ENCODE measurements around the gene NID2.

The NID2 gene

GRCh38 chr14:52040598-52040997 lies 28.3 kb downstream of the NID2 start:
- H3K27me3 ChIP-seq (ENCODE audit: control insufficient read depth, low read length), result peaks cover 22% of the 10 kb centered on the region
- no peak overlapping the region for H3K4me2 ChIP-seq (ENCODE audit: low read length)
- no peaks in the 10 kb centered on the region for H3K9me3 ChIP-seq (ENCODE audit: control insufficient read depth, insufficient read depth, low read length)
- H3K27ac ChIP-seq (ENCODE audit: low read depth, low read length), result no peak overlapping the region
- H3K36me3 ChIP-seq (ENCODE audit: control insufficient read depth, low read length), result no peaks in the 10 kb centered on the region
- no peaks in the 10 kb centered on the region for H3F3A ChIP-seq (ENCODE audit: control insufficient read depth, insufficient read depth)
- no peaks in the 10 kb centered on the region for H3K79me2 ChIP-seq (ENCODE audit: control insufficient read depth, low read length)
- no peaks in the 10 kb centered on the region for H3K4me1 ChIP-seq (ENCODE audit: control insufficient read depth, low read length)
- no peaks in the 10 kb centered on the region for H3K9me2 ChIP-seq (replicated peaks; ENCODE audit: control insufficient read depth, low read length)
- no peaks in the 10 kb centered on the region for H4K20me1 ChIP-seq (ENCODE audit: control insufficient read depth, insufficient read depth, low read depth, low read length)
- H3K4me3 ChIP-seq (ENCODE audit: low read length), result no peak overlapping the region
- TF ChIP-seq EZH2phosphoT487 (IDR thresholded peaks at IDR 0.05; ENCODE audit: borderline replicate concordance, low read length), result no peak
- no peak for TF ChIP-seq CTCF (IDR thresholded peaks at IDR 0.05; ENCODE audit: low read depth, low read length, poor library complexity, severe bottlenecking)

GRCh38 chr14:52039124-52039815 lies 29.6 kb downstream of the NID2 start:
- no peaks in the 10 kb centered on the region for H3K4me1 ChIP-seq (ENCODE audit: control insufficient read depth, low read length)
- no peak overlapping the region for H3K27ac ChIP-seq (ENCODE audit: low read depth, low read length)
- no peaks in the 10 kb centered on the region for H3K79me2 ChIP-seq (ENCODE audit: control insufficient read depth, low read length)
- no peaks in the 10 kb centered on the region for H4K20me1 ChIP-seq (ENCODE audit: control insufficient read depth, insufficient read depth, low read depth, low read length)
- H3K9me3 ChIP-seq (ENCODE audit: control insufficient read depth, insufficient read depth, low read length), result no peaks in the 10 kb centered on the region; the same call in 1 of the 2 replicates
- TF ChIP-seq EZH2phosphoT487 (IDR thresholded peaks at IDR 0.05; ENCODE audit: borderline replicate concordance, low read length) (no peak), CTCF (IDR thresholded peaks at IDR 0.05; ENCODE audit: low read depth, low read length, poor library complexity, severe bottlenecking) (no peak)
- no peaks in the 10 kb centered on the region for H3K36me3 ChIP-seq (ENCODE audit: control insufficient read depth, low read length)
- no peak overlapping the region for H3K4me3 ChIP-seq (ENCODE audit: low read length)
- peaks cover 18% of the 10 kb centered on the region for H3K27me3 ChIP-seq (ENCODE audit: control insufficient read depth, low read length)
- no peak overlapping the region for H3K4me2 ChIP-seq (ENCODE audit: low read length)
- H3K9me2 ChIP-seq (replicated peaks; ENCODE audit: control insufficient read depth, low read length), result no peaks in the 10 kb centered on the region
- no peaks in the 10 kb centered on the region for H3F3A ChIP-seq (ENCODE audit: control insufficient read depth, insufficient read depth)

GRCh38 chr14:52033101-52033642 lies 35.7 kb downstream of the NID2 start:
- Histone ChIP-seq H3K9me2 (replicated peaks; ENCODE audit: control insufficient read depth, low read length) (no peaks in the 10 kb centered on the region), H4K20me1 (ENCODE audit: control insufficient read depth, insufficient read depth, low read depth, low read length) (no peaks in the 10 kb centered on the region), H3K79me2 (ENCODE audit: control insufficient read depth, low read length) (no peaks in the 10 kb centered on the region), H3K27ac (ENCODE audit: low read depth, low read length) (no peak overlapping the region), H3K4me3 (ENCODE audit: low read length) (no peak overlapping the region), H3K36me3 (ENCODE audit: control insufficient read depth, low read length) (no peaks in the 10 kb centered on the region), H3K9me3 (ENCODE audit: control insufficient read depth, insufficient read depth, low read length) (no peaks in the 10 kb centered on the region; the same call in 1 of the 2 replicates), H3K27me3 (ENCODE audit: control insufficient read depth, low read length) (no peaks in the 10 kb centered on the region; the same call in 1 of the 2 replicates), H3K4me1 (ENCODE audit: control insufficient read depth, low read length) (no peaks in the 10 kb centered on the region), H3F3A (ENCODE audit: control insufficient read depth, insufficient read depth) (no peaks in the 10 kb centered on the region), H3K4me2 (ENCODE audit: low read length) (no peak overlapping the region)
- no peak for TF ChIP-seq CTCF (IDR thresholded peaks at IDR 0.05; ENCODE audit: low read depth, low read length, poor library complexity, severe bottlenecking)
- no peak for TF ChIP-seq EZH2phosphoT487 (IDR thresholded peaks at IDR 0.05; ENCODE audit: borderline replicate concordance, low read length)

Measured in DOHH2 (cell line).